ENCODE results near the gene HPCA. TPM values are rescaled to one million over a fixed set of nuclear protein-coding genes. Genes with fewer than 3 reads are reported as not detected.

HPCA gene
- total and polyA plus RNA-seq, 2 donors (not counting 3 experiments of a cell fraction or from before 2014, with no cell fraction given) = not detected

DNA sequence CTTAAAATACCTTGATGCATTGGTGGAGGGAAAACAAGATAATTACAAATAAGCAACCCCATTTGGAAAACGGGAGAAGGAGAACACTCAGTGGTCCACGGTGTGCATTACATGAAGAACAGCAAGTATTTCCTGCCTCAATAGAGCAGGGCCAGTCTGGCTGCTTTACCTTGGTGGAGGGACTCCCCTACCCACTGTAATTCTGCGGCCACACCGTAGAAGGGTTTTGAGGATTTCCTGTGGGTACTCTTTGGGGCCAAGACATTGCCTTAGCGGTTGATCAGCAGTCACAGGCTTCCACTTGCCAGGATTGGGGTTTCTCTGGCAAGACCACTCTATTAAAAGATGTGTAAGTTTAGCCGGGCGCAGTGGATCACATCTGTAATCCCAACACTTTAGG, 31.2 kb downstream of the HPCA start:
- Histone ChIP-seq H3K4me2 (ENCODE audit: insufficient read depth, low read length) (no peak overlapping the region), H3K9me3 (replicated peaks; ENCODE audit: control insufficient read depth, insufficient read depth, low read length) (no peaks in the 10 kb centered on the region), H3K4me1 (ENCODE audit: control insufficient read depth, extremely low read depth, insufficient read depth, low read length) (no peaks in the 10 kb centered on the region), H3K79me2 (ENCODE audit: control insufficient read depth, insufficient read depth, low read length) (no peaks in the 10 kb centered on the region), H2AFZ (ENCODE audit: low read depth, low read length) (no peak overlapping the region), H4K20me1 (replicated peaks; ENCODE audit: control insufficient read depth, extremely low read depth, insufficient read depth, low read length) (no peaks in the 10 kb centered on the region), H3K9me1 (replicated peaks; ENCODE audit: control insufficient read depth, extremely low read depth, insufficient read depth, low read length) (no peaks in the 10 kb centered on the region), H3K36me3 (ENCODE audit: control insufficient read depth in 2 of 2, extremely low read depth in 1 of 2, insufficient read depth in 2 of 2, low read length in 2 of 2) (no peaks in the 10 kb centered on the region), H3K9ac (replicated peaks; ENCODE audit: extremely low read depth, insufficient read depth, low read length) (no peak overlapping the region), H3K4me3 (replicated peaks in 1 of 3; ENCODE audit: insufficient read depth in 1 of 3, low read depth in 1 of 3, low read length in 3 of 3) (no peak overlapping the region), H3K27ac (ENCODE audit: insufficient read depth, low read depth, low read length) (no peak overlapping the region), H3K27me3 (ENCODE audit: control insufficient read depth in 2 of 2, insufficient read depth in 2 of 2, low read length in 2 of 2) (peaks cover 2% of the 10 kb centered on the region in 2 experiments)
- ChIA-PET CTCF (interaction anchor here (0.8 kb wide), 1 partner anchor 42 kb away, joined by 3 read pairs; no protein-coding TSS in a partner anchor), POLR2A (no interaction called here)
- dilution Hi-C loops (cut with MboI; ENCODE audit: extremely low pct_ligation_motif_present, low sequenced_read_pairs) (no loop called here), intact Hi-C loops (cut with micrococcal nuclease) (no loop called here)
- TF ChIP-seq JUN (IDR thresholded peaks at IDR 0.05; ENCODE audit: borderline replicate concordance, insufficient read depth, insufficient read length, low read depth) (no peak), EZH2 (IDR thresholded peaks at IDR 0.05; ENCODE audit: borderline replicate concordance, low read depth, low read length, severe bottlenecking) (no peak), POLR2AphosphoS5 (IDR thresholded peaks at IDR 0.05; ENCODE audit: insufficient read depth, low read depth, low read length) (no peak), GATA2 (IDR thresholded peaks at IDR 0.05; ENCODE audit: insufficient read depth, insufficient read length, low read depth, low read length) (no peak), MYC (IDR thresholded peaks at IDR 0.05; ENCODE audit: low read depth, low read length) (no peak), POLR2A (IDR thresholded peaks at IDR 0.05; ENCODE audit: low read depth, low read length) (no peak)
- TF ChIP-seq, protein P1, sequence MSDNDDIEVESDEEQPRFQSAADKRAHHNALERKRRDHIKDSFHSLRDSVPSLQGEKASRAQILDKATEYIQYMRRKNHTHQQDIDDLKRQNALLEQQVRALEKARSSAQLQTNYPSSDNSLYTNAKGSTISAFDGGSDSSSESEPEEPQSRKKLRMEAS (IDR thresholded peaks at IDR 0.05; ENCODE audit: insufficient read depth, insufficient read length) = no peak
- TF ChIP-seq, protein P2, sequence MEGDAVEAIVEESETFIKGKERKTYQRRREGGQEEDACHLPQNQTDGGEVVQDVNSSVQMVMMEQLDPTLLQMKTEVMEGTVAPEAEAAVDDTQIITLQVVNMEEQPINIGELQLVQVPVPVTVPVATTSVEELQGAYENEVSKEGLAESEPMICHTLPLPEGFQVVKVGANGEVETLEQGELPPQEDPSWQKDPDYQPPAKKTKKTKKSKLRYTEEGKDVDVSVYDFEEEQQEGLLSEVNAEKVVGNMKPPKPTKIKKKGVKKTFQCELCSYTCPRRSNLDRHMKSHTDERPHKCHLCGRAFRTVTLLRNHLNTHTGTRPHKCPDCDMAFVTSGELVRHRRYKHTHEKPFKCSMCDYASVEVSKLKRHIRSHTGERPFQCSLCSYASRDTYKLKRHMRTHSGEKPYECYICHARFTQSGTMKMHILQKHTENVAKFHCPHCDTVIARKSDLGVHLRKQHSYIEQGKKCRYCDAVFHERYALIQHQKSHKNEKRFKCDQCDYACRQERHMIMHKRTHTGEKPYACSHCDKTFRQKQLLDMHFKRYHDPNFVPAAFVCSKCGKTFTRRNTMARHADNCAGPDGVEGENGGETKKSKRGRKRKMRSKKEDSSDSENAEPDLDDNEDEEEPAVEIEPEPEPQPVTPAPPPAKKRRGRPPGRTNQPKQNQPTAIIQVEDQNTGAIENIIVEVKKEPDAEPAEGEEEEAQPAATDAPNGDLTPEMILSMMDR (IDR thresholded peaks at IDR 0.05; ENCODE audit: extremely low read depth in 1 of 2, insufficient read depth in 1 of 2, low read depth in 1 of 2, low read length in 2 of 2) = no peak
- DNase-seq (ENCODE audit: low read depth, low spot score) = no peak
- FAIRE-seq = no peak
- no TSS peak for BruUV-seq (replicated peaks)

Data from endothelial cell of umbilical vein (primary cell).